OCI-LY7 (cell line): ENCODE measurements around the gene SLC17A2.
"Not testable (repeated sequence)": the region's sequence is repeated elsewhere in the genome, so short reads cannot be mapped to it uniquely, and the experiment has no call there.

Source experiments
- CTCF ChIP-seq: fragments of 200-600 bp; sonication (generic); conservative IDR thresholded peaks from 2 replicates; pipeline ENCODE4 v1.5.1; 2014; ENCODE audit warnings: mild to moderate bottlenecking, antibody characterized with exemption, low read length, moderate library complexity, mixed read lengths
- EZH2phosphoT487 ChIP-seq: fragments of 200-600 bp; sonication (generic); IDR thresholded peaks from 2 replicates; pipeline ENCODE4 v1.6.1; 2018; ENCODE audit warnings: low read depth, borderline replicate concordance, mild to moderate bottlenecking, mixed run types, antibody characterized with exemption, low read length, moderate library complexity, mixed read lengths

DNA sequence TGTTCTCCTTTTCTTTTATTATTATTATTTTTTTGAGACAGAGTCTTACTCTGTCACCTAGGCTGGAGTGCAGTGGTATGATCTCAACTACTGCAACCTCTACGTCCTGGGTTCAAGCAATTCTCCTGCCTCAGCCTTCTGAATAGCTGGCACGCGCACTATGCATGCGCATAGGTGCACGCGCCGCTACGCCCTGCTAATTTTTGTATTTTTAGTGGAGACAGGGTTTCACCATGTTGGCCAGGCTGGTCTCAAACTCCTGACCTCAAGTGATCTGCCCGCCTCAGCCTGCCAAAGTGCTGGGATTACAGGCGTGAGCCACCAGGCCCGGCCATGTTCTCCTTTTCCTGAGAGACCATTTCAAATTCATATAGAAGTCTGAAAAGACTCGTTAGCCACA lies 706 bp downstream of the SLC17A2 start:
- not testable (repeated sequence) for TF ChIP-seq EZH2phosphoT487, CTCF
